C4-2B (cell line): ENCODE measurements around the gene CXCR4.

ENCODE experiments used
- H3K27ac ChIP-seq: fragments of 450-650 bp; 2 replicates; pipeline ENCODE4 v1.5.1; 2017
- ZFX ChIP-seq: fragments of 450-650 bp; IDR thresholded peaks from 2 replicates; pipeline ENCODE4 v1.6.1; 2017
- TF ChIP-seq, protein P1 (sequence below): fragments of 450-650 bp; conservative IDR thresholded peaks from 2 replicates; pipeline ENCODE4 v1.5.1; 2017; ENCODE audit warnings: mild to moderate bottlenecking

Gene CXCR4

GRCh38 chr2:136112317-136113208 is 5.4 kb downstream of the CXCR4 start:
- TF ChIP-seq, protein P1, sequence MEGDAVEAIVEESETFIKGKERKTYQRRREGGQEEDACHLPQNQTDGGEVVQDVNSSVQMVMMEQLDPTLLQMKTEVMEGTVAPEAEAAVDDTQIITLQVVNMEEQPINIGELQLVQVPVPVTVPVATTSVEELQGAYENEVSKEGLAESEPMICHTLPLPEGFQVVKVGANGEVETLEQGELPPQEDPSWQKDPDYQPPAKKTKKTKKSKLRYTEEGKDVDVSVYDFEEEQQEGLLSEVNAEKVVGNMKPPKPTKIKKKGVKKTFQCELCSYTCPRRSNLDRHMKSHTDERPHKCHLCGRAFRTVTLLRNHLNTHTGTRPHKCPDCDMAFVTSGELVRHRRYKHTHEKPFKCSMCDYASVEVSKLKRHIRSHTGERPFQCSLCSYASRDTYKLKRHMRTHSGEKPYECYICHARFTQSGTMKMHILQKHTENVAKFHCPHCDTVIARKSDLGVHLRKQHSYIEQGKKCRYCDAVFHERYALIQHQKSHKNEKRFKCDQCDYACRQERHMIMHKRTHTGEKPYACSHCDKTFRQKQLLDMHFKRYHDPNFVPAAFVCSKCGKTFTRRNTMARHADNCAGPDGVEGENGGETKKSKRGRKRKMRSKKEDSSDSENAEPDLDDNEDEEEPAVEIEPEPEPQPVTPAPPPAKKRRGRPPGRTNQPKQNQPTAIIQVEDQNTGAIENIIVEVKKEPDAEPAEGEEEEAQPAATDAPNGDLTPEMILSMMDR = no peak
- no peak for TF ChIP-seq ZFX
- no peak overlapping the region for H3K27ac ChIP-seq

DNA sequence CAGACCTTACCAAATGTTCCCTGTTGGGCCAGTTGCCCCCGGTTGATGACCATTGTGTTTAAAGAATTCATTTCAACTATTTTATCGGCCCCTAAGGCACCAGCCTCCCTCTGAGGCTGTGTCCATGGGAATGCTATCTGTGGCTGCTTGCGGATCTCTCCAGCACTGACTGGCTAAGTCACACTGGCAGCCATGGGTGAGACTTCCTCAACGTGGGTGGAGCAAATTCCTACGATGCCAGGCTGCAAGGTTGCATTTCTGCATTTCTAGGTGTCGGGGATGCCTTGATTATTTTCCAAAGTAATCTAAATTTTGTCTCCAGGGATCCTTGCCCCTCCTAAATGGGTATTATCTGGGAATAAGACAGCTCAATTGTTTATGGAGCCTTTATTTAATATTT is 6.2 kb downstream of the CXCR4 start:
- no peak overlapping the region for H3K27ac ChIP-seq
- TF ChIP-seq, protein P1 = no peak
- TF ChIP-seq ZFX = no peak

DNA sequence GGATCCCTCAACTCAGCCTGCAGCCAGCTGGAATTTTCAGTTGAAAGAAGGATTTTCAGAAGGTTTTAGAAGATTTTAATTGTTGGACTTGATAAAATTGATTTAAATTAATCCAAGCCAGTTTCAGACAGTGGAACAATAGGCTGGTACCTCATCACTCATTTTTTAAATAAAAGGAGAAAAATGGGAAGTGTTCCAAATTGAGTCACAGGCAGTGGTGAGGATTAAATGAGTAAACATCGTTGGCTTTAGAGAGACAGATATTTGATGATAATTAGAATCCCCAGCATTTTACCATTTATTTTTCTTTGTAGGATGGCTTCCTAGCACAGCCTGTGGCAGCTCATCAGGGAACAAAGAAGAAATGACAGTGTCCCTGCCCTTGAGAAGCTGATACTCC is 7.4 kb downstream of the CXCR4 start:
- no peak overlapping the region for H3K27ac ChIP-seq
- TF ChIP-seq, protein P1 = no peak
- no peak for TF ChIP-seq ZFX

- TF ChIP-seq, protein P1 = no peak
- TF ChIP-seq ZFX = no peak
- H3K27ac ChIP-seq = no peak overlapping the region
Observed at GRCh38 chr2:136108463-136108862, 9.5 kb downstream of the CXCR4 start.

DNA sequence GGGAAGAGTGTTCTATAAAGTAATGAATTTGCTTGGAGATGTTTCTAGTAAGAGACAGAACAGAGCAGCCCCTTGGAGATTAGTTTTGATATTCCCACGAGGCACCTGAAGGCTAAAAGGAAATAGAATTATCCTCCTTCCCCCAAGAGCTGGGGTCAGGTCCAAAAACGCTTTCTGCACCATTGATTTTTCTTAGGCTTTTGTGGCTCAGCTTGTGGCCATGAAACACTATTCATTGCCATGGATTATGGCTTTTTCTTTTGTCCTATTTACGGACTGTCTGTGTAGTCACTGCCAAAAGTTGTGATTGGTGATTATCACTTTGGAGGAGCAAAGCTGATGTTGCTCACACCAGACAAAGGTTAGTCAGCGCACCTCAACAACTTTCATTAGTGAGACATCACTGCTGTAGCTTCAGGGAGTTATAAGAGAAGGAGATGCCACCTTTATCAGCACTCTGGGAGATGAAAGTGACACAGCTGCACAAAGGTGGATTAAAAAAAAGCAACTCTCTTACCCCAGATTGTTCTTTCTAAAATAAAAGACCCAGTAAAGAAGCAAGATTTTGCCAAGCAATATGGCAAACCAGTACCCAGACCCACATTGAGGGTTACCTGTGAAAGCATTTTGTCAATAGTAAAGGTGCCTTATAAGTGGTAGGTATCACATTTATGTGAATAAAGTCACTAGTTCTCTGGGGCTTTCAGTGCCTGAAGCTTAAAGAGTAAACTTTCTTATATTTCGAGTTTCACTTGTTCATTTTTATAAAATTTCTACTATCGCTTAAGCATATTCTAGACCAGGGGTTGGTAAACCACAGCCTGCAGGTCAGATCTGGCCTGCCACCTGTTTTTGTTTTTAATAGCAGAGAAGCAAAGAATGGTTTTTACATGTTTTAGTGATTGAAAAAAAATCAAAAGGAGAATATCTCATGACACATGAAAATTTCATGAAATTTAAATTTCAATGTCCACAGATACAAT is 10.6 kb downstream of the CXCR4 start:
- H3K27ac ChIP-seq = no peak overlapping the region

DNA sequence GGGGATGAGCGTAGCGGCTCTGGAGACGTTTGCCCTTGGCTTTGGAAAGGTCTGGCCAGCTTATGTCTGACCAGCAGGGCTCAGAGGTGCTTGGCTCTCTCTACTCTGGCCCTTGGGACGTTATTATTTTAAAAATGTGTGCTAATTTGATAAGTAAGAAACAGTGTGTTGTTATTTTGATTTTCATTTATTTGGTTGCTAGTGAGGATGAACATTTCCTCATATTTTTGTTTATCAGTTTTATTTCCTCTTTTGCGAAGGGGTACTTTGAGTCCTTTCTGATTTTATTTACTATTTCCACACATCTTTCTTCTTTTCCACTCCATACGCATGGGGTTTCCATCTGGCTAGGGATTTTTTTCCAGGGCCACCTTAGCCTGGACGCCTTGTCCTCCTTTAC is 11.4 kb downstream of the CXCR4 start:
- H3K27ac ChIP-seq = no peak overlapping the region
- TF ChIP-seq ZFX = no peak
- TF ChIP-seq, protein P1 = no peak

More for the DNA sequence above, 10.6 kb downstream of the CXCR4 start:
- TF ChIP-seq, protein P1 = no peak
- no peak for TF ChIP-seq ZFX
